GM03348 (cell line): Measurements from ENCODE around the gene CPNE5.
"Not testable (repeated sequence)": the region's sequence is repeated elsewhere in the genome, so short reads cannot be mapped to it uniquely, and the experiment has no call there.

ENCODE experiments used
- DNase-seq: peaks from one replicate; pipeline ENCODE4 v3.0.0; 2012; ENCODE audit warnings: low spot score

Gene CPNE5

GRCh38 chr6:36723992-36724391, 115.3 kb downstream of the CPNE5 start:
- DNase-seq = not testable (repeated sequence)

DNA sequence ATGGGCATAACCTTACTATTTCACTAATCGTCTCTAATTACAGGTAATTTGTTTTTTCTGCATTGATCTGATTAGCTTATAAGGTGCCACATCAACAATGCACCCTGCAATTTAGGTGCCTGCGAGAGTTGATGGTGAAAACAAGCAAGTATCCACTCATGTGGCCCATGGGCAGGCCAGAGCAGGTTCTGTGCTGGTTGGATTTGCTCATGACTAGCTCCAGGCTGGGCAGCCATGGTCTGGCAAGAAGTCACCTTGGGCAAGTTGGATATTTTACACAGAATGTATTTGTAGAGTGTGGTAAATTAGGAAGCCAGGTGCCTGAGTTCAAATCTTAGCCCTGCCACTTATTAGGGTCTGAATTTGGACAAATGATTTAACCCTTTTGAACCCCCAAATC, 116.4 kb downstream of the CPNE5 start:
- no peak for DNase-seq

- DNase-seq = no peak
Measured at GRCh38 chr6:36722365-36722764, 116.9 kb downstream of the CPNE5 start.

DNA sequence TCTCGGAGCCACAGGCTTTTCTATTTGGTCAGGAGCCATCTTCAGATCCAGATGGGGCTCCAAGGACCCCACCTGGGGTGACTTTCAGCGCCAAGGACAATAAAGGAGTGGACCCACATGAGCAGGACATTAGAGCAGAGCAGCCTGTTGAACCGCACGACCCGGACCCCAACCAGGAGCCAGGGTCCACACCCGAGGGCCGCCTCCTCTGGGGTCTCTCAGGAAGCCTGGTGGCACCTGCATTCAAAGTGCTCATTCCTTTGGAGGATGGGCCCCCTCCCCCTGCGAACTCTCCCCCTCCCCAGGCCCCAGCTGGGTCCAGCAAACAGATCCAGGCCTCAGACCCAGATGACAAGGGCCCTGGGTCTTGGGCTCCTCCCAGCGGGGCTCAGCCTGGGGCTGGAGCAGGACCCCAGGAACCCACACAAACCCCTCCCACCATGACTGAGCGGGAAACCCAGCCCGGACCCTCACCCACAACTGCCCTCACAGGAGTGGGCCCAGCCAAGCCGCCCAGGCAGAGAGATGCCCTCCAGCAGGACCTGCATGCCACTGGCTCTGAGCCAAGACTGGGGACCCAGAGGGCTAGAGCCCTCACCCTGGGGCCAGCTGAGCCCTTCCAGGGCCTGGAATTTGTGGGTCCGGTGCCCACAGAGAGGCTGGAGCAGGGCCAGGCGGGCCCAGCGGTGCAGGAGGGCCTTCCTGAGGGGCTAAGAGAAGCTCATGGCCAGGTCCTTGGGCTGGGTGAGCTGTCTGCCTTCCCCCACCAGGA, 117.7 kb downstream of the CPNE5 start:
- no peak for DNase-seq

GRCh38 chr6:36720251-36721141, 118.7 kb downstream of the CPNE5 start:
- no peak for DNase-seq

- no peak for DNase-seq
Measured at GRCh38 chr6:36719126-36719525, 120.1 kb downstream of the CPNE5 start.

- DNase-seq = no peak
Measured at GRCh38 chr6:36718560-36718959, 120.7 kb downstream of the CPNE5 start.

- no peak for DNase-seq
Measured at GRCh38 chr6:36717871-36718540, 121.2 kb downstream of the CPNE5 start.

DNA sequence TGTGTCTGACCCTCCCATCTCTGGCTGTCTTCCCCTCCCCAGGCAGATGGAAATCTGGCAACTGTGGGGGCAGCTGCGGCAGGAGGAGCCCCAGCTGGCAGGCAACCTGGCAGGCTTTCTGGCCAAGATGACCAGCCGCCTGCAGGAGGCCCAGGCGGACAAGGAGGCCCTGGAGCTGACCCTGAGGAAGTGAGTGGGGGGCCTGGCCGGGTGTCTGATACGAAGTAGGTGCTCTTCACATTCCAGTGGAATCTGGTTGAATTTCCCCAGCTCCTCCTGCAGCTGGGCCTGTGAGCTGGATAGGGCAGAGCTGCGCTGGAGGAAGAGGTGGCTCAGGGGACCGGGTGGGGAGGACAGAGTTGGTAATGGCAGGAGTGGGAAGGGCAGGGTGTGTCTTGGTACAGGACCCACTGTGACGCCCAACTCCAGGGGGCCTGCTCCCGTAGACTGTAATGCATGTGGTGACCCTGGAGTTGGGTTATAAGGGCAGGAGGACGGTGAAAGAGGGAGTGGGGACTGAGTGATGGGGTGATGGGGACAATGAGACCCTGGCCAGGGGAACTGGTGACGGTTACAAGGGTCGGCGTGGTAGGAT, 121.9 kb downstream of the CPNE5 start:
- no peak for DNase-seq

DNA sequence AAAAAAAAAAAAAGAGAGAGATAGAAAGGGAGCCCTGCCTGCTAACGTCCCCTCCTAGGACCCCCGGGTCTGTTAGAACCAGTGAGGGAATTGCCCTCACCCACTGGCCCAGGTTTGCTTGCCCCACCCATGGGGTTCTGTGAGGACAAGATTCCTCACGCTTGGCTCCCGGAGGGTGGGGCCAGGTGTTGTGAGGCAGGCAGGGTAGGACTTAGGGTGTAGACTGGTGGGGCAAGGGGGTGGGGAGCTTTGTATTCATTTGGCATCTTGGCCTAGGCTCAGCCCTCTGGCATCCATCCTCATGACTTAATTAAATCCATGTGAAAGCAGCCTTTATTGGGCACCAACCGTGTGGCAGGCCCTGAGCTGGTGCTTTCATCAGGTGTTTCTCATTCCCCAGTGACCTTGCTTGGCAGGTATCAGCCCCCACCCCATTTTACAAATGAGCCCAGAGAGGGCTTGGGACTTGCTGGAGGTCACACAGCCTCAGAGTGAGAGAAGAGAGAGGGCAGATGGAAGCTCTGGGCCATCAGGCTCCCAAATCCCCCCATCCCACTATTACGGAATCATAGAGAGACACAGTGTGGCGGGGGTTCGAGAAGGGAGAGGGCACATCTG, 122.7 kb downstream of the CPNE5 start:
- no peak for DNase-seq

GRCh38 chr6:36715469-36715868, 123.8 kb downstream of the CPNE5 start:
- no peak for DNase-seq

DNA sequence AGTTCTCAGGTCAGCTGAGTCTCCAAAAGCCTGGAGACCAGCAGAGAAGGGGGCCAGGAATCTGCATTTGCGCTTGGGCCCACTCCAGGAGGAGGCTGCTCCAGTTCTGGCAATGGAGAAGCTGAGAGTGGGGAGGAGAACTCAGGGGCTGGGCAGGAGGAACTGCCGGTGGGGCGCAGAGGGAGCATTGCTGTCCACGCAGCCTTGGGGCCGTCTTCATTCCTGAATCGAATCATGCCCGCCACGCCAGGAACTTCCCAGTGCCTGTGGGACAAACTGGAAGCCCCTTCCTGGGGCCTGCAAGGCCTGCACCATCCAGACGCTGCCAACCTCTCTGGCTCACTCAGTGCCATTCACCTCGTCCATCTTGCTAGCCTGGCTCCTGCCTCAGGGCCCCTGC, 124.7 kb downstream of the CPNE5 start:
- DNase-seq = no peak

- no peak for DNase-seq
Measured at GRCh38 chr6:36713846-36714245, 125.4 kb downstream of the CPNE5 start.

DNA sequence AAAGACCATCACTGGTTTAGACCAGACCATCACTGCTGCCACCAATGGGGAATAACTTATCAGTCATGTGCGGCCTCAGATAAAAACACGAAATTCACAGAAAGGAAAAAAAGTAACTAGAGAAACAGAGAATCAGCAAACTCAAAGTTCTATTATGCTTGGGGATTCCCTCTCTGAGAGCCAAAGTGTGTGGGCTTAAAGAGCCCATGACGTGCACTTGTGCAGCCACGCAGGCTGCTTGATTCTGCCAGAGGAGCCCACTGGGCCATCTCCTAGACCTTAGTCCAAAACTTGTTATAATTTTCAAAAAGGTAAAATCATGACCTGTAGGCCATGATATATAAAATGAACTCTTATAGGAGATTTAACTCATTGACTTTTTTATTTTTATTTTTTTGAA, 126.4 kb downstream of the CPNE5 start:
- no peak for DNase-seq

DNA sequence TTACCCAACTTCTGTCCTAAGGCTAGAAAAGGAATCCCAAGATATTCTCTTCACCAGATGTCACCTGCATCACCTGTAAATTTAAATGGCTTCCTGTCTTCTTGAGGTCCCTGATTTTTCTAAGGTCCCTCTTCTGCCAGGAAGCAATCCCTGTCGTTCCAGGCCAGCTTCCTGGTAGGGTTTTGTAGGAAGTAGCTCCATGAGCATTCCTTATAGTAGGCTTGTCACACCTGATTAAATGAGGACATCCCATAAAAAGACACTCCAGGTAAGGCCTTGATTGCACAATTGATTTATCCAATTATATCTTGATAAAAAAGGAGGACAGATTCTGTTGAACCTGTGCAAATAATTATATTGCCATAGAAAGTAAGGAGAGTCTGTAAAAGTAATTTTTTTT, 132.9 kb downstream of the CPNE5 start:
- no peak for DNase-seq

GRCh38 chr6:36704961-36705577, 134.2 kb downstream of the CPNE5 start:
- not testable (repeated sequence) for DNase-seq

DNA sequence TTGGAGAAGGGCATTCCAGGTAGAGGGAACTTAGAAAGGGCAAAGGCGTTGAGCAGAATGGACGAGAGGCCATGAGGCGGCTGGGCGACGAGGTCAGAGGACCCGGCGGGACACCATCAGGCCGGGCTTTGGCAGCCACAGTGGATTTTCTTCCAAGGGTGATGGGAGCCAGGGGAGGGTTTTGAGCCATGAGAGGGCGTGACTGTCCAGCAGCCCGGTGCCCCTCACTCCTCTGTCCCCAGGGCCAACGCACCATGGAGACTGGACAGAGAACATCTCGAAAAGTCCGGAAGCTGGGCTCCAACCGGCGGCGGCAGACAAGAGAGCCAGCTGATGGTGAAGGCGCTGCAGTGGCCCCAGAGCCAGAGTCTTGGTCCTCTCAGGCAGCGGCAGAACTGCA, 135.3 kb downstream of the CPNE5 start:
- no peak for DNase-seq

DNA sequence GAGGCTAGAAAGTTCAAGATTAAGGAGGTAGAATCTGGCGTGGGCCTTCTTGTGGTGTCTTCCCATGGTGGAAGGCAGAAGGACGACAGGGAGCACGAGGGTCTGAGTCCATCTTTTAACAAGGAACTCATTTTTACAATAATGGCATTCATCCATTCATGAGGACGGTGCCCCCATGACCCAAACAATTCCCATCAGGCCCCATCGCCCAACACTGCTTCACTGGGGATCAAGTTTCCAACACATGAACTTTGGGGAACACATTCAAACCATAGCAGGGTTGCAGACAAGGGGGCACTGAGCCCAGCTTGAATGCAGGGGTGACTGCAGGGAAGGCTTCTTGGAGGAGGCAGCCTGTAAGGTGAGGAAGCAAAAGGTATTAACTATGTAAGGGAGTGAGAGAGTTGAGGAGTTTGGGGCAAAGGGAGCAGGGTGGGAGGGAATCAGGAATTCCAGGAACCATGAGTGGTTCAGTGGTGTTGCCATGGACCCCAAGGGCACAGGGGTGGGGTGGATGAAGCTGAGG, 136.1 kb downstream of the CPNE5 start:
- DNase-seq = no peak

DNA sequence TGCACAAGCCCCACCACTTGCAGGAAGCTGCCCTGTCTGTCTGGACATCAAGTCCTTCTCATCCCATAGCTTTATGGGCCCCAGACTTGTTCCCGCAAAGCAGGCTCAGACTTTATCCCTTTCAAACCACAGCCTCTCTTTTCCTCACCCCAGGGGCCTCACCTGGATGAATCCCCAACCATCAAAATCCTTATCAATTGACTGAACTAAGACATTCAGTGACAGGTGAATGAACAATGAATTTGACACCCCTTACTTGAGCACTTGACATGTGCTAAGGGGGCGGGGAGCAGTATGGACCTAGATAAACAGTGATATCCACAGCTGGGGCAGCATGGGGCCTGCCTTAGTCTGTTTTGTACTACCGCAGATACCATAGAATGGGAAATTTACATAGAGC, 136.6 kb downstream of the CPNE5 start:
- DNase-seq = no peak

- no peak for DNase-seq
Measured at GRCh38 chr6:36701401-36701991, 137.7 kb downstream of the CPNE5 start.

GRCh38 chr6:36700831-36701230, 138.4 kb downstream of the CPNE5 start:
- no peak for DNase-seq
